ENCODE results near the gene FYN.

GRCh38 chr6:111651185-111652034 lies 221.8 kb downstream of the FYN start:
- TF ChIP-seq POLR2A (IDR thresholded peaks at IDR 0.05; ENCODE audit: low read depth) (no peak), POLR2AphosphoS5 (IDR thresholded peaks at IDR 0.05) (no peak), EP300 (IDR thresholded peaks at IDR 0.05) (no peak)
- TF ChIP-seq, protein P1, sequence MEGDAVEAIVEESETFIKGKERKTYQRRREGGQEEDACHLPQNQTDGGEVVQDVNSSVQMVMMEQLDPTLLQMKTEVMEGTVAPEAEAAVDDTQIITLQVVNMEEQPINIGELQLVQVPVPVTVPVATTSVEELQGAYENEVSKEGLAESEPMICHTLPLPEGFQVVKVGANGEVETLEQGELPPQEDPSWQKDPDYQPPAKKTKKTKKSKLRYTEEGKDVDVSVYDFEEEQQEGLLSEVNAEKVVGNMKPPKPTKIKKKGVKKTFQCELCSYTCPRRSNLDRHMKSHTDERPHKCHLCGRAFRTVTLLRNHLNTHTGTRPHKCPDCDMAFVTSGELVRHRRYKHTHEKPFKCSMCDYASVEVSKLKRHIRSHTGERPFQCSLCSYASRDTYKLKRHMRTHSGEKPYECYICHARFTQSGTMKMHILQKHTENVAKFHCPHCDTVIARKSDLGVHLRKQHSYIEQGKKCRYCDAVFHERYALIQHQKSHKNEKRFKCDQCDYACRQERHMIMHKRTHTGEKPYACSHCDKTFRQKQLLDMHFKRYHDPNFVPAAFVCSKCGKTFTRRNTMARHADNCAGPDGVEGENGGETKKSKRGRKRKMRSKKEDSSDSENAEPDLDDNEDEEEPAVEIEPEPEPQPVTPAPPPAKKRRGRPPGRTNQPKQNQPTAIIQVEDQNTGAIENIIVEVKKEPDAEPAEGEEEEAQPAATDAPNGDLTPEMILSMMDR (IDR thresholded peaks at IDR 0.05) = no peak

Data from esophagus muscularis mucosa (tissue), 4 donors.